ENCODE results near the gene BCL11B.
"Not testable (repeated sequence)": the region's sequence is repeated elsewhere in the genome, so short reads cannot be mapped to it uniquely, and the experiment has no call there.

BCL11B gene

DNA sequence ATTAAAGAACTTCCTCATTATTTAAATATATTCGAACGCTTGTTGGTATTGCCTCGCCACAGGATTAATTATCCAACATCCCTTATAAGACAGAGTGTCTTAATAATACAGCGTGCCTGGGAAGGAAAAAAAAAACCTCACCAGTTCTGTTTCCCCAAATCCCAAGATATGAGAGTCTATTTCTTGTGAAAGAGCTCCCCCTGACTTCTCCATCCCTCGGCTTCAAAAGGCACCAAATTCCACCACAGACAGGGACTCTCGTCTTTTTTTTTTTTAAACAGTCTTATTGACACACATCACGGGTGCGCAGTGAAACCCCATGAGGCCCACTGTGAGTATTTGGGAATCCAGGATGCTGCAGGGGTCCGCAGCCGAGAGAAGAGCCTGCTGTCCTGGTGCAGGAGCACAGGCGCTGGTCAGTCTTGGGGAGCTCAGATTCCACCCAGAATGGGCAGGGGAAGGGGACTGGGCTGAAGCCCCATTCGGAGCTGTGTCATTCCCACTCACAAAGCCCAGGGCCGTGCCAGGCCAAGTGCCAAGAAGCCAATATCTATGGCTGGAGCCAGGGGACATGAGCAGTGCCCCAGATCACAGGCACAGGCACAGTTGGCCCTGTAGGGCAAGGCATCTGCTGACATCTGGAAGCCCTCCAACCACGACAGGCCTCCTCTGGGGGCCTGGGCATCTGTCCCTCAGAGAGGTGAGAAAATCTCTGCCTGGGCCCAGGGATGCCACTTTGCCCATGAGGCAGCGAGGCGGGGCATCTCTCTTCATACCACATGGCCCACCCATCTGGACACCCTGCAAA, 71.9 kb downstream of the BCL11B start:
- no peak for DNase-seq

DNA sequence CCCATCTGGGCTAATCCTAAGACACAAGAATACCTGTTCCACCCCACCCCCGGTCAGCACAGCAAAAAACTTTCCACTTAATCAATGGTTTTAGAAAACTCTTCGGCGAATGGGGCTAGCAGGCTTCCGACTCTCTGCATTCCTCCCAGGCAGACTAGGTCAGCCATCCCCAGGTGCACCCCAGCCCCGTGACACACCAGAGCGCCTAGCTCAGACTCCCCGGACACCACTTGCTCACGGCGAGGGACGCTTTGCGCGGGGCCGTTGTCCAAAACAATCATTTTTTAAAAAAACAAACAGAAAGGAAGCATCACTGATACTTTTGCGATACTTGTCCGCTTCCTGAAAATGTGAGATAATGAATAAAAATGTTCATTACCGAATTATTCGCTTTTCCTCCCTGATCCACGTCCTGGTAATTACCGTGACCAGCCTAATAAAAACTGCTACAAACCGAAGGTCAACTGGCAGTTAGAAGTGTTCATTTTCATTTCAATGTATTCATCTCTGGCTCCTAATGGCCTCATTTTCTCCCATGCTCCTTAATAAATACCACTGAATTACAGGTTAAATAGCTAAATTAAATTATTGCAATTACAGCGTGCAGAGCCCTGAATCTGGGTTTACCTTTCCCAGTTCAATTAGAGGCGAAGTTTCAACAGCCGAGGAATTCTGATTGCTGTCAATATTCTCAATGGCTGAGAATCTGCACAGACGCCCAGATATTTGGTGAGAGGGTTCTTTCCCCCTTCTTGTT, 73.1 kb downstream of the BCL11B start:
- DNase-seq = no peak

DNA sequence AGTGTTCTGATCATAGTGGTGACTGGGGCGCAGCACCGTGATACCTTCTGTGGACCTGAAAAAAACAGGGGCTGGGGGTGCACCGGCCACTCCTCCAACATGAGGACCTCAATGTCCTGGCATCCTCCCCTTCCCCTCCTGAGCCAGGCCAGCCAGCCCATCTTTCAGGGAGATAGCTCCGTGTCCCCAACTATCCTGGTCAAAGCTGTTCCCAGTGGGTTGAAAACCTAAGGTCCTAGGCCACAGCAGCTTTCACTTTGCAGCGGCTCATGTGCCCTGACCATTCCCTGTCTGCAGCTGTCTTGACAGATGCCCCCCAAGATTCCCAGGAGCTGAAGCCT, 75.7 kb downstream of the BCL11B start:
- no peak for DNase-seq

DNA sequence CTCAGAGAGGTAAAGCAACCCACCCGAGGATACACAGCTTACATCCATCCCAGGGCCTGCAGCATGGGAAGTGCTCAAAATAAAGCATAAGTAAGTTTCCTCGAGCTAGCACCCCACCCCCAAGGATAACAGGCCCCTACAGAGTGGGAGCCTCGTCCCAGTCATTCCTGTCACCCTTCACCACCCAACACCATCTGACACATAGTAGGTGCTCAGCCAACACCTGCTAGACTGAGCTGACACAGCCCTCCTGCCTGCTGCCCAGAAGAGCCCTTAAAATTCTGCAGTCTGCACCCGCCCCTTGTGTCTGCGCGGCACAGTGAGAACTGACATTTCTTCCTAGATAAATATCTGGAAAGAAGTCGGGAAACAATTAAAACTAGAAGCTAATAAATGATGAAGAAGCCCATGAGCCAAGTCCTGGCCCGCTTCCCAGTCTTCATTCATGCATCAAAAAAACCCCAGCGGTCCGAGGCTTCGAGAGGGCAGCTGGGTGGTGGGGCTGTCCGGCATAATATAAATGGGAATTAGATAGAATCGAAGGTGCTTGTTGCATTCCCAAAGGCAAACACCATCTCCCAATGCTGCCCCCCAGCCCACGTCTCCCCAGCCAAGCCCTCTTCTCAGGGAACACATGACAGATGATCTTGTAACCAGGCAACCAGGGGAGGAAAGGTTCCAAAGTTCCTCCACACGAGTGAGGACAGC, 76.2 kb downstream of the BCL11B start:
- peak; percentile 32 for DNase-seq

- no peak for DNase-seq
Measured at GRCh38 chr14:99194736-99195135, 77.3 kb downstream of the BCL11B start.

DNA sequence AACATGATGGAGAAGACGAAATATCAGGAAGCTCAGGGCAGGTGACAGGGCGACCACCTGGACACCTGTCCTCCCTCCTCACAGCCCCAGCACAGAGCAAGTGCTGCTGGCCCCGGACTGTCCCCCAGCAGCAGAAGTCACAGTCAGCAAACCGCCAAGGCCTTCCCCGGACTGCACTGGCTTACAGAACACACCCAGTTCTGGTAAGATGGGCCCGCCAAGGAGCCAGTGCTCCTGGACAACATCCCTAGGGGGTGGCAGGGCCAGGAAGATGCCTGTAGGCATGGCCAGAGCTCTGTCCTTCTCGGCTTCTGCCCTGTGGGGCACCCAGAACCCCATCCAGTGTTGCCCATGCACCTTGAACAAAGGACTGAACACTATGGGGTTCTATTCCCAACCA, 77.9 kb downstream of the BCL11B start:
- no peak for DNase-seq

- no peak for DNase-seq
Measured at GRCh38 chr14:99192830-99193229, 79.2 kb downstream of the BCL11B start.

- DNase-seq = peak; percentile 39
Measured at GRCh38 chr14:99192028-99192621, 79.9 kb downstream of the BCL11B start.

- DNase-seq = no peak
Measured at GRCh38 chr14:99191395-99192027, 80.5 kb downstream of the BCL11B start.

GRCh38 chr14:99190696-99191394, 81.2 kb downstream of the BCL11B start:
- DNase-seq = no peak

DNA sequence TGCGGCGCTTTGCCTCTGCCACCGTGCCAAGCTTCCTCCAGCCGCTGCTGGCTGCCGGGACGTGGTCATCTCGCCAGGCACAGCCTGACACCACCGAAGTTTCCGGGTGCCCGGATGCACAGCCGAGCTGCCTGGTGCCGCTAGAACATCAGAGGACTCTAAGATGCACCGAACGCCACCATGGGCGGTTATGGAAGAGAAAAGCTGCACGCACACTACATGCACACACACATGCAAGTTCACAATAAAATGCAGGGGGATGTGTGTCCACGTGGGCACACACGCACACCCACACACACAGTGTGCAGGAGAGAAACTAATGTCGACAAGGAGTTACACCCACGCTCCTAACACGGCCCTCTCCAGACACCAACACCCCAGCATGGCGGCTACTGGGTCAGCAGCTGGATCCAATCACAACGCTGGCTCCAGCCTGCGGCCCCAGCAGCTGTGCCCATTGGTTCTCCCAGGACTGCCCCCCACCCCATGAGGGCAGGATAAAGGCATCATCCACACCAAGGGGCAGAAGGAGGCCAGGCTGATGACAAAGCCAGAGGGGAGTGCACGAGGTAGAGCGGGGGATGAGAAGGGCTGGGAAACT, 82.7 kb downstream of the BCL11B start:
- DNase-seq = no peak

DNA sequence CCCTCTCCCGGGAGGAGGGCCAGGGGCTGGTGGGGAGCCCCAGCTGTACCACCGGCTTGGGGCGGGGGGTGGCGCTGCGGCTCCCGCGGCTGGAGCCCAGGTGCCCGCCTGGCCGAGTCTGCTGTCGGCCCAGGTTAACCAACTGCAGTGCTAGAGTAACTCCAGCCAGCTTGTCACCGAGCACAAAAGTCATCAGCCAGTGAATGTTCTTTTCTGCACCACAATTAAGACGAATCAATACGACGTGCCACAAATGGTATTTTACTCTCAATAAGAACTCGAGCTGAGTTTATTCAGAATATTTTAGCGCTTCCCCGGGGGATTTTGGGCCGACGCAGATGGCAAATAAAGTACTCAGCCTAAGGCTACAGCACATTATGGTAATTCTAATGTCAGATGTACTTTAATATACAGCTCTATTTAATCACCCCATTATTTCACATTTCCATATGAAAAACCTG, 83.2 kb downstream of the BCL11B start:
- no peak for DNase-seq

- DNase-seq = no peak
Measured at GRCh38 chr14:99187858-99188257, 84.1 kb downstream of the BCL11B start.

DNA sequence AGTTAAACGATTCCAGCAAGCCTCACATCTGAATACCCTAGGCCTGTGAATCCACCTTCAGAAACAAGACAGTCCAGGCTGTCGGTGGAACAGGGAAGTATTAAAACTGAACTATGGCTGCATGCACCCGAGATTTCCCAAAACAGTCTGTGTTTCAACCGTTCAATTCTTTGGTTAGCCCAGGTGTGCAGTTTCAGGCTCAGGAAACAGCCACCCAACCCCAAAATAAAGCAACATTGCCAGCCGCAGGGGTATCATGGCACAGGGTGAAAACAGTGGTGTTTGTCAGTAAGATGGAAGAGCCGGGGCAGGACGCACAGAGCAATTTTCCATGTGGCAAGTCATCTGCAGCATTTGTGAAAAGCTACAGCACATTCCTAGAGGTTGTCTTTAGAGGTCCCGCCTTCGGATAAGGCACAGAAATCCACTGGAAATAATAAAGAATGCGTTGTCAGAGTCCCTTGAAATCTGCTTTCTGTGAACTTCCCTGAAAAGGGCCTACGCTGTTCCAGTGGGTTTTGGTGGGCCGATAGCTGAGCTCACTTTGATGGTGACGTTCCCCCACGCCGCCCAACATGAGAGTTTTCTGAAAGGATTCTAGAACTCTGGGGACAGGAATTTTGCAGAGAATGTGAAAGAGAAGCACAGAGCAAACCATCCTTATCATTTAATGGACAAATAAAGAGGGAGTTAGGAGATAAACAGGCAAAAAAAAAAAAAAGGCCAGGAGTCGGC, 84.9 kb downstream of the BCL11B start:
- no peak for DNase-seq

- DNase-seq = not testable (repeated sequence)
Measured at GRCh38 chr14:99186336-99186735, 85.7 kb downstream of the BCL11B start.

- DNase-seq = no peak
Measured at GRCh38 chr14:99185436-99186068, 86.4 kb downstream of the BCL11B start.

GRCh38 chr14:99183716-99184115, 88.3 kb downstream of the BCL11B start:
- DNase-seq = no peak

- no peak for DNase-seq
Measured at GRCh38 chr14:99183311-99183710, 88.7 kb downstream of the BCL11B start.

DNA sequence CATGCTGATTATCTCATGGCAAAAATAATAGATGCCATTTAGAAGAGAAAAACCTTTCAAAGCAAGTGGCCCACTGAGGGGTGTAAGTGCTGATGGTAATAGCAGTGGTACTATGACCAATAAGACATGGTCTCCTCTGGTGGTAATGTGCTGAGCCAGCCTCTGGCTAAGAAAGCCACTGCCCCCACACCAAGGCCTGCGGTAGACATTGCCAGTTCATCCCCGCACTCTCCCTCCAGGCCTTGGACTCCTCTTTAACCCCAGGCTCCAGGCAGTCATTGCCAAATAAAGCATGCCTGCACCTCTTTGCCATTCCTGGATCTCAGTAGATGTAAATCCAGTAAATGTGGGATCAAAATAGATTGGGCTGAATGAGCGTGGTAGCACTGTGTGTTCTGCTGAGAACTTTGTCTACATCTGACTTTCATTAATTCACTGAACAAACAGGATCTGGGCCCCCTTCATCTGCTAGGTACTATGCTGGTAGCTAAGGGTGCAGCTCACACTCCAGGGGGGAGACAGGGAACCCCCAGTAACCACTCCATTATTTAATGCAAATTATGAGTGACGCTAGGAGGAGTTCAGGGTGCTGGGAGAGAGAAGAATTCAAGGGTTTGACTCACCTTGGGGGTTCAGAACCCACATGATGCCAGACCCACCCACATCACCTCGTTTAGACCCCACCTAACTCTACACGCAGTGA, 89.3 kb downstream of the BCL11B start:
- no peak for DNase-seq

All from right kidney (tissue), 1 donor.